Sigmoid colon (tissue), 4 donors: ENCODE data around the gene KCNQ1OT1.

Source experiments
- CTCF ChIP-seq, 4 experiments: fragments of 450-650 bp in 3 of 4; fragments of 200-600 bp in 1 of 4; IDR thresholded peaks; one replicate each; pipeline ENCODE4 v1.5.1; 2016 to 2019; ENCODE audit warnings: antibody characterized with exemption in 4 of 4, mild to moderate bottlenecking in 3 of 4, moderate library complexity in 2 of 4
- POLR2A ChIP-seq, 2 donors: fragments of 450-650 bp; IDR thresholded peaks; one replicate each; pipeline ENCODE4 v1.6.1; 2016; ENCODE audit warnings: antibody characterized with exemption in 2 of 2, mild to moderate bottlenecking in 2 of 2, moderate library complexity in 2 of 2
- POLR2AphosphoS5 ChIP-seq, 4 donors: sonication (generic); formaldehyde crosslinking; IDR thresholded peaks; one replicate each; pipeline ENCODE4 v1.6.1; 2017; ENCODE audit warnings: antibody characterized with exemption in 4 of 4

- TF ChIP-seq POLR2A (IDR thresholded peaks at IDR 0.05) (no peak), POLR2AphosphoS5 (IDR thresholded peaks at IDR 0.05) (no peak), CTCF (IDR thresholded peaks at IDR 0.05) (no peak)
Observed at GRCh38 chr11:2609345-2609744, 90.4 kb downstream of the KCNQ1OT1 start.
